Stimulated activated CD4-positive, alpha-beta T cell treated with anti-CD3 and anti-CD28 coated beads, Interleukin-1b, Interleukin-23, amount 100 ng/mL, for 48 hours (primary cell): Measurements from ENCODE around the gene GNG7.
"Not testable (repeated sequence)": the region's sequence is repeated elsewhere in the genome, so short reads cannot be mapped to it uniquely, and the experiment has no call there.

ENCODE experiments used
- DNase-seq: peaks from one replicate; pipeline ENCODE4 v3.0.0-alpha.2; 2020

The GNG7 gene

GRCh38 chr19:2591537-2592291 is 110.8 kb downstream of the GNG7 start:
- no peak for DNase-seq

- DNase-seq: no peak
Measured at GRCh38 chr19:2590630-2591399, 111.7 kb downstream of the GNG7 start.

GRCh38 chr19:2589441-2589840 is 113.1 kb downstream of the GNG7 start:
- DNase-seq: no peak

- DNase-seq: no peak
Measured at GRCh38 chr19:2588081-2588777, 114.3 kb downstream of the GNG7 start.

- DNase-seq: no peak
Measured at GRCh38 chr19:2587001-2587719, 115.3 kb downstream of the GNG7 start.

- DNase-seq: no peak
Measured at GRCh38 chr19:2586196-2586595, 116.3 kb downstream of the GNG7 start.

GRCh38 chr19:2584002-2584401 is 118.5 kb downstream of the GNG7 start:
- DNase-seq: no peak

GRCh38 chr19:2582984-2583956 is 119.2 kb downstream of the GNG7 start:
- no peak for DNase-seq

- DNase-seq: not testable (repeated sequence)
Measured at GRCh38 chr19:2580396-2580795, 122.1 kb downstream of the GNG7 start.

- DNase-seq: no peak
Measured at GRCh38 chr19:2579678-2580280, 122.7 kb downstream of the GNG7 start.

- DNase-seq: peak; percentile 52
Measured at GRCh38 chr19:2578901-2579677, 123.4 kb downstream of the GNG7 start.

- no peak for DNase-seq
Measured at GRCh38 chr19:2578391-2578890, 124.1 kb downstream of the GNG7 start.

GRCh38 chr19:2577722-2578335 is 124.7 kb downstream of the GNG7 start:
- no peak for DNase-seq

GRCh38 chr19:2575734-2576481 is 126.6 kb downstream of the GNG7 start:
- no peak for DNase-seq

GRCh38 chr19:2574971-2575630 is 127.4 kb downstream of the GNG7 start:
- no peak for DNase-seq

GRCh38 chr19:2574478-2574931 is 128.0 kb downstream of the GNG7 start:
- DNase-seq: no peak

- DNase-seq: no peak
Measured at GRCh38 chr19:2573916-2574315, 128.6 kb downstream of the GNG7 start.

- not testable (repeated sequence) for DNase-seq
Measured at GRCh38 chr19:2572152-2572551, 130.3 kb downstream of the GNG7 start.
